Measurements from ENCODE around the gene PGRMC2. TPM values are rescaled to one million over a fixed set of nuclear protein-coding genes. Genes with fewer than 3 reads are reported as not detected.
"Not testable (repeated sequence)": the region's sequence is repeated elsewhere in the genome, so short reads cannot be mapped to it uniquely, and the experiment has no call there.

PGRMC2 gene
- total RNA-seq, 1 donor from 2014 or later, result 19.6 TPM

- peak; percentile 68 for DNase-seq (ENCODE audit: low read depth)
Measured at GRCh38 chr4:128271551-128271950, 16.1 kb downstream of the PGRMC2 start.

DNA sequence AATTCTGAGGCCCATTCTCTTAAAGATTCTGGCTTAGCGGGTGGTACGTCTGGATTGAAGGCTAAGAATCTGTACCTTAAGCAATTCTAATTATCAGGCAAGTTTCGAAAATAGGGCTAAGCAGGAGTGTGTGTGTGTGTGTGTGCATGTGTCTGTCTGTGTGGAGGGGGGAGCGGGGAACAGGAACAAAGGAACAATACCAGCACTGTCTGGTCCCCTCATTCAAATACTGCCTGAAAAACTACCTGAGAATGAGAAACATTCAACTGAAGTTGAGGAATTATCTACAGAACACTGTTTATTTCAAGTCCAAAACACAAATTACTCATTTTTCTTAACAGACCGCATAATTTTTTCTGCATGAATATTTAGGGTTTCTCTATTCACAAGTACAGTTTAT, 18.6 kb downstream of the PGRMC2 start:
- no peak for DNase-seq (ENCODE audit: low read depth)

DNA sequence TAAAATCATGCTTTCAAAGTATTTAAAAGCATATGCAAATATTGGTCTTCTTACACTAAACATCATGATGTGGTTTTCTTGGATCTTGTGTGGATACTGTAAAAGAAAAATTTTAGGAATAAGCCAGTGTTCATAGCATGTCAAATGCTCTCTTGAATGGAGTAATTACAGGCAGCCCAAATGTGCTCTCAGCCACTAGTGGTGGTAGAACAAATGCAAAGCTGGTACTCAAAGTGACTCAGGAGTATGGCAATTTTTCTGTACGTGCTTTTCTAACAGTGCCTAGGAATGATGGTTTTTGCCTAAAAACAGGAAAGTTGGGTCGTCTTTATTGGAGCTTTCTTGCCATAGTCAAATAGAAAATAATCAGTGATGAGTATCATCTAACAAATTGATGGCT, 19.9 kb downstream of the PGRMC2 start:
- no peak for DNase-seq (ENCODE audit: low read depth)

DNA sequence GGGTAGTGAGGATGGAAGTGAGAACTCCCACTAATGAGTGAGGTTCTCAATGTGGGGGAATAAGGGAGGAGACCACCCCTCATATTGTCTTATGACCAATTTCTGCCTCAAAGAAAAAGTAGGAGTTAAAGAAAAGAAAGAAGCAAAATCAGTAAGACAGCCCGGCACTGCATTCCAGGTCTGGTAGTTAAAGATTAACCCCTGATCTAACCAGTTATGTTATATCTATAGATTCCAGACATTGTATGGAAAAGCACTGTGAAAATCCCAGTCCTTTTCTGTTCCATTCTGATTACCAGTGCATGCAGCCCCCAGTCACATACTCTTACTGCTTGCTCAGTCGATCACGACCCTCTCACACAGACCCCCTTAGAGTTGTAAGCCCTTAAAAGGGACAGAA, 20.4 kb downstream of the PGRMC2 start:
- DNase-seq (ENCODE audit: low read depth), result not testable (repeated sequence)

- DNase-seq (ENCODE audit: low read depth), result not testable (repeated sequence)
Measured at GRCh38 chr4:128265550-128265949, 22.1 kb downstream of the PGRMC2 start.

DNA sequence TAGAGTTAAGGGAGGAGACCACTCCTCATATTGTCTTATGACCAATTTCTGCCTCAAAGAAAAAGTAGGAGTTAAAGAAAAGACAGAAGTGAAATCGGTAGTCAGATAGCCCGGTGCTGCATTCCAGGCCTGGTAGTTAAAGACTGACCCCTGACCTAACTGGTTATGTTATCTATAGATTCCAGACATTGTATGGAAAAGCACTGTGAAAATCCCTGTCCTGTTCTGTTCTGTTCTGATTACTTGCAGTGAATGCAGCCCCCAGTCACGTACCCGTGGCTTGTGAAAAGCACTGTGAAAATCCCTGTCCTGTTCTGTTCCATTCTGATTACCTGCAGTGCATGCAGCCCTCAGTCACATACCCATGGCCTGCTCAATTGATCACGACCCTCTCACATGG, 27.7 kb downstream of the PGRMC2 start:
- not testable (repeated sequence) for DNase-seq (ENCODE audit: low read depth)

DNA sequence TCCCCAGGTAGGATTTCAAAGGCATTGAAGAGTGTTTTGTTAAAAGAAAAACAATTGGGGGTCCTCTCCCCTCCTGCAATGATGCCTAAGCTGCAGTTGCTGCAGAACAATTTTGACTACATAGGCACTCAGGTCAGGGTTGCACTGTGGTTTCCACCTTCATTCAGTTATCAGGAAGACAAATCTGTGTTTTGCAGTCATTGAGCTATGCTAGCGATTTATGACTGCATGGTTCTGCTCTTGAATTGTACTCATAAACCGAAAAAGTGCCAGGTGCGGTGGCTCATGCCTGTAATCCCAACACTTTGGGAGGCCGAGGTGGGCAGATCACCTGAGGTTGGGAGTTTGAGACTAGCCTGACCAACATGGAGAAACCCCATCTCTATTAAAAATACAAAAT, 29.4 kb downstream of the PGRMC2 start:
- not testable (repeated sequence) for DNase-seq (ENCODE audit: low read depth)

DNA sequence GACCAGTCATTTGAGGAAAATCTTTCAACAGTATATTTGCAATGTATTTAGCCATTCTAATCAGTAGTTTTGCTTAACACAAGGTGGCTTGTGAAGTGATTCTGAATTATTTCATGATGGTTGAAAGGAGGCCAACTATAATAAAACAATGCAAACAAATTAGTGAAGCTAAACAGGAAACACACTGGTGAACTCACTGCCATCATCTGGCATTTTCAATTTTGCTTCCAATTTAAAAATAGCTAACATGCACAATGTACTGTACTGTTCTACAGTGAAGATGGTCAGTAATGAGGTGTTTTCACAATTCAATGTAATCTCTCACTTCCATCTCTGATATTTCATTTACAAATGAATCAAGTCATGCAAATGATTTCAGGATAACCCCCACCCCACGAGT, 31.1 kb downstream of the PGRMC2 start:
- no peak for DNase-seq (ENCODE audit: low read depth)

DNA sequence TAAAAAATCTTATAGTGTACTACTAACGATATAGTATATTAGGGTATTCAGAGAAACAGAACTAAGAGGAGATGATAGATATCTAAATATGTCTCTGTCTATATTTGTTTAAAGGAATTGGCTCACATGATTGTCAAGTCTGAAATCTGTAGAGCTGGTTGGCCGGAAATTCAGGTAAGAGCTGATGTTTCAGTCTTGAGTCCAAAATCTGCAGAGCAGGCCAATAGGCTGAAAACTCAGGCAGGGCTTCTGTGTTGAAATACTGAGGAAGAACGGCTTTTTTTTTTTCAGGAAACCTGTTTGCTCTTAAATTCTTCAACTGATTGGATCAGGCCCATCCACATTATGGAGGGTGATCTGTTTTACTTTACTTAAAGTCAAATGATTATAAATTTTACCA, 31.7 kb downstream of the PGRMC2 start:
- DNase-seq (ENCODE audit: low read depth), result no peak

DNA sequence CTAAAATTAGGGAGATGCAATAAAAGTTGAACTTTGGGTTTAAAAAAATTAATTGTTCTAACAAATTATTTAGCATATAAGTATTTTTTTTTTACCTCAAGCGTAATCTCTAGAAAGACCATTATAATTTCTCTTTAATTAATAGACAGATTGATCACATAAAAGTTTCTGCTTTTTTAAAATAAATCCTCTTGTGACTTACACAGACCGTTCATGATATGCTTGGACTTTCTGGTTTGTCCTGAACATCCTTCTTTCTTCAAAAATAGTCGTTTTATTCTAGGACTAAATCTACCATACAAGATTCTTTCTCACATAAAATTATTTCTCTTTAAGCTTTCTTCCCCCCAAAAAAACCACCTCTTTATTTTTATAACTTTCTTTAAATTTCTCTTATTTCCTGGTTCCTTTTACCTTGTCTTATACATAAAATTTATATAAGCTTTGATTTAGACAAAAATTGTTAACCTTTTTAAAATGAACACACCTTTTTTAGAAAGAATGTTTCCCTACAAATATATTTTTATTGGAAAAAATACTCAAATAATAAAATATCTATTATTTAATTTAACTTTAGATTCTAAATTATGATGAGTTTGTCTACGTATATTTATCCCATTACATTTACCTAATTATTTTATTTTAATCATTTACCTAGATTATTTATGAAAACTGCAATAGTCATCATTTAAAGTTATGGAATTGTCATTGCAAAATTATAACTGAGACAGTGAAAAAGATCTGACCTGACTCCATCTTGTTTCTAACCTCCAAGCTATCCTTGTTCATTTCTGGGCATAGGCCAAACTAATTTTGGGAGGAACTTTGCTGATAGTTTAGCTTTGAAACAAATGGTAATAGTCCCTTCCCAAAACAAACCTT, 37.6 kb downstream of the PGRMC2 start:
- no peak for DNase-seq (ENCODE audit: low read depth)

DNA sequence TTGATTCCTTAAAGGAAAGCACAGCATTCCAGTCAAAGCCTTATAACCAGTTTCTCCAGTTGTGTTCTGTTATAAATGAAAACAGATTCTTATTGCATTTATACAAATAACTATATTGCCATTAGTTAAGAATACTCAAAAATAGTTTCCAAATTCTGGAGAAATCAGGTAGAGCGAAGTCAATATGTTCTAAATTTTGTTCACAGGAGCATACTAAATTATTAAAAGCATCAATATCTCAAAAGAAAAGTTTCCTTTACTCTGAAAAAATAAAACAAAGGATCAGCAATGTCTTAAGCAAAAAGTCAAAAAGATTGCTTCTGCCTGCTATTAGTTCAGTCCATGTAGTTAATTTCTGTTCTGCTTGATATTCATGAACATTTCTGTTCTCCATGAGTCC, 39.7 kb downstream of the PGRMC2 start:
- DNase-seq (ENCODE audit: low read depth), result no peak

GRCh38 chr4:128245391-128245790, 42.2 kb downstream of the PGRMC2 start:
- DNase-seq (ENCODE audit: low read depth), result not testable (repeated sequence)

- DNase-seq (ENCODE audit: low read depth), result no peak
Measured at GRCh38 chr4:128244379-128244778, 43.2 kb downstream of the PGRMC2 start.

- DNase-seq (ENCODE audit: low read depth), result no peak
Measured at GRCh38 chr4:128242601-128243000, 45.0 kb downstream of the PGRMC2 start.

GRCh38 chr4:128241981-128242380, 45.6 kb downstream of the PGRMC2 start:
- no peak for DNase-seq (ENCODE audit: low read depth)

GRCh38 chr4:128241425-128241913, 46.1 kb downstream of the PGRMC2 start:
- peak; percentile 94 for DNase-seq (ENCODE audit: low read depth)

DNA sequence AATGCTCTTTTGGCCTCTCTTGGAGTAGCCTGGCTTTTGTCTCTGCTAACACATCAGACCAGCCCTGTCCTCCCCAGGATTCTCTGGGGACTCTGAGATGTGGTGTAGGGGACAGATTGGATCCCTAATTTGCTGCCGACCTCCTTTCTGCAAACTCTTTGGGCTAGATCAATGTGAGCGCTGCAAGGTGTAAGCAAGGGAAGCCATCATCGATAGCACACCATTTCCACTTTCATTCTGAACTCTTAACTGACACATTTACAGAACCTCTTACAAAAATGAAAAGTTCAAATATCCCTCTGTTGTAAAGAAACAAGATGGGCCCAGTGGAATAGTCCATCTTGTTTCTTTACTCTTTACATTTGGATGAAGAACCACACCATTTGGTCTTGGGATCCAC, 46.6 kb downstream of the PGRMC2 start:
- no peak for DNase-seq (ENCODE audit: low read depth)

- no peak for DNase-seq (ENCODE audit: low read depth)
Measured at GRCh38 chr4:128234836-128235235, 52.8 kb downstream of the PGRMC2 start.

DNA sequence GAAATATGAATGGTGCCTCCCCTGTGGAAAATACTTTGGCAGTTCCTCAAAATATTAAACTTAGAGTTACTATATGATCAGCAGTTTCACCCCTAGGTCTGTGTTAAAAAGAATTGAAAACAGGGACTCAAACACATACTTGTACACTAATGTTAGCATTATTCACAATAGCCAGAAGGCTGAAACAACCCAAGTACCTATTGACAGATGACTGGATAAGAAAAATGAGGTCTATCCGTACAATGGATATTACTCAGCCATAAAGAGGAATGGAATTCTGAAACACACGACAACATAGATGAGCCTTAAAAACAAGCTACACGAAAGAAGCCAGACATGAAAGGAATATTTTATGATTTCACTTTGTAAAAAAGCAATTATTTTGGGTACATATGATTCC, 54.9 kb downstream of the PGRMC2 start:
- DNase-seq (ENCODE audit: low read depth), result no peak

GRCh38 chr4:128228845-128229795, 58.5 kb downstream of the PGRMC2 start:
- DNase-seq (ENCODE audit: low read depth), result peak; percentile 56

DNA sequence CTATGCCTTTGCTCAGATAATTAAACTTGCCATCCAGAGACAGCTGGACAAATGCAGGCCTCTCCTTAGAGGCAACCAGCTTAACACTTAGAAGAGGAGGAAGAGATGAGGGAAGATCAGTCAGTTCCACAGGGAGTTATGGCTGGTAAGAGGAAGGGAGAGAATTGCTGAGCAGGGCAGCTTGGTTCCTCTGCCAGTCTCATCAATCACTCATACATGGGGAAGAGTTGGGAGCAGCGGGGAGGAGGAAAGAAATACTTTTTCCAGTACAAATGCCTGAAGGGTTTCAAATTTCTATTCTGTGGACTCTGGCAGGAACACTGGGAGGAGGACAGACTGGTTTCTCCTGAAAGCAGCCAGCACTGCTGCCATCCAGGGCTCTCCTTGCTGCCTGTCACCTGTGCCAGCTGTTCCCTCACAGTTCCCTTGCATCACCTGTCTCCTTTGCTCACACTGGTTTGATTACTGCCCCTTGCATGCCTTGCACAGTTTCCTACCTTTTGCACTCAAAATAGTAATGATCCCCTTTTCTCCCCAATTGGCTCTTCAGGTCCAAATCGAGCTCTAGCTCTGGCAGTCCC, 59.5 kb downstream of the PGRMC2 start:
- peak; percentile 71 for DNase-seq (ENCODE audit: low read depth)
